IMR-90 (cell line): Measurements from ENCODE around the gene STAT4. TPM values are rescaled to one million over a fixed set of nuclear protein-coding genes. Genes with fewer than 3 reads are reported as not detected.

ENCODE experiments used
- ATAC-seq: fragments of 200-7000 bp; cut with Tn5 transposase; 2 replicates; pipeline ENCODE4 v1.9.1; 2020; ENCODE audit warnings: low read depth, mild to moderate bottlenecking, moderate library complexity
- BruUV-seq: library from RNA; stranded (reverse); fragments of 400-500 nt; replicated peaks from 2 replicates; lab custom pipeline; 2021; lab: Mats Ljungman, UMichigan
- CTCF ChIA-PET: fragments of 300-600 bp; formaldehyde crosslinking; extraction: SDS; loops from one replicate; lab custom pipeline; 2021; ENCODE audit warnings: antibody characterized with exemption; lab: Yijun Ruan, JAX
- POLR2A ChIA-PET: fragments of 300-600 bp; sonication (Branson Sonifier 250); formaldehyde crosslinking; loops from one replicate; lab custom pipeline; 2022; ENCODE audit warnings: antibody characterized with exemption; ENCODE audit not compliant: unreplicated experiment; lab: Charles Lee
- DNase-seq: peaks from one replicate; pipeline ENCODE4 v3.0.0; 2013
- H2AFZ ChIP-seq: replicated peaks from 2 replicates; pipeline ENCODE3; 2013; ENCODE audit warnings: low read length, mild to moderate bottlenecking; ENCODE audit not compliant: poor library complexity
- H2AK5ac ChIP-seq: 2 replicates; pipeline ENCODE4 v1.6.1; 2013; ENCODE audit warnings: low read depth, low read length, inconsistent platforms
- H2AK9ac ChIP-seq: replicated peaks from 2 replicates; pipeline ENCODE3; 2013; ENCODE audit warnings: mild to moderate bottlenecking, low read depth, low read length, moderate library complexity; ENCODE audit not compliant: poor library complexity
- H2BK120ac ChIP-seq: 2 replicates; pipeline ENCODE4 v1.6.1; 2013; ENCODE audit warnings: low read depth, low read length, inconsistent platforms
- H2BK15ac ChIP-seq: 3 replicates; pipeline ENCODE4 v1.6.1; 2013; ENCODE audit warnings: low read depth, low read length, inconsistent platforms
- H2BK20ac ChIP-seq: 2 replicates; pipeline ENCODE4 v1.6.1; 2013; ENCODE audit warnings: low read depth, mild to moderate bottlenecking, inconsistent platforms, low read length, moderate library complexity
- H2BK5ac ChIP-seq: 2 replicates; pipeline ENCODE4 v1.6.1; 2013; ENCODE audit warnings: mild to moderate bottlenecking, low read depth, low read length, inconsistent platforms; ENCODE audit not compliant: poor library complexity, severe bottlenecking
- H3K14ac ChIP-seq: replicated peaks from 2 replicates; pipeline ENCODE4 v1.6.1; 2013; ENCODE audit warnings: low read depth, low read length, inconsistent platforms
- H3K18ac ChIP-seq: 2 replicates; pipeline ENCODE4 v1.6.1; 2013; ENCODE audit warnings: low read depth, low read length, control low read depth
- H3K23ac ChIP-seq: 2 replicates; pipeline ENCODE4 v1.6.1; 2013; ENCODE audit warnings: low read depth, low read length, inconsistent platforms
- H3K27ac ChIP-seq: 2 replicates; pipeline ENCODE4 v1.5.1; 2013; ENCODE audit warnings: mild to moderate bottlenecking, control low read depth, low read length; ENCODE audit not compliant: insufficient read depth
- H3K27me3 ChIP-seq: 2 replicates; pipeline ENCODE4 v1.6.1; 2013; ENCODE audit warnings: low read length; ENCODE audit not compliant: control insufficient read depth, insufficient read depth
- H3K36me3 ChIP-seq: 2 replicates; pipeline ENCODE4 v1.6.1; 2013; ENCODE audit warnings: low read length, mixed read lengths; ENCODE audit not compliant: control insufficient read depth, insufficient read depth
- H3K4ac ChIP-seq: 2 replicates; pipeline ENCODE4 v1.6.1; 2013; ENCODE audit warnings: low read depth, low read length, inconsistent platforms
- H3K4me1 ChIP-seq: 2 replicates; pipeline ENCODE4 v1.6.1; 2013; ENCODE audit warnings: low read length, mixed read lengths; ENCODE audit not compliant: control insufficient read depth, insufficient read depth
- H3K4me2 ChIP-seq: 2 replicates; pipeline ENCODE4 v1.6.1; 2013; ENCODE audit warnings: low read depth, mild to moderate bottlenecking, control low read depth, low read length, moderate library complexity
- H3K4me3 ChIP-seq: 2 replicates; pipeline ENCODE4 v1.5.1; 2013; ENCODE audit warnings: low read depth, mild to moderate bottlenecking, control low read depth, low read length, moderate library complexity; ENCODE audit not compliant: insufficient read depth
- H3K56ac ChIP-seq: 2 replicates; pipeline ENCODE4 v1.6.1; 2013; ENCODE audit warnings: low read length, inconsistent platforms; ENCODE audit not compliant: insufficient read depth; ENCODE audit errors: extremely low read depth
- H3K79me1 ChIP-seq, 2 experiments: 2 replicates each; pipeline ENCODE4 v1.6.1; 2013; ENCODE audit warnings: low read length in 2 of 2, inconsistent platforms in 1 of 2, low read depth in 1 of 2
- H3K9ac ChIP-seq: 2 replicates; pipeline ENCODE4 v1.6.1; 2013; ENCODE audit warnings: low read depth, low read length, control low read depth
- H3K9me1 ChIP-seq: 2 replicates; pipeline ENCODE4 v1.6.1; 2013; ENCODE audit warnings: low read length, inconsistent platforms; ENCODE audit not compliant: insufficient read depth
- H3K9me3 ChIP-seq: 2 replicates; pipeline ENCODE4 v1.6.1; 2013; ENCODE audit warnings: low read length; ENCODE audit not compliant: control insufficient read depth, insufficient read depth
- H4K20me1 ChIP-seq: 2 replicates; pipeline ENCODE4 v1.6.1; 2013; ENCODE audit warnings: low read length, inconsistent platforms; ENCODE audit not compliant: insufficient read depth
- H4K5ac ChIP-seq: 2 replicates; pipeline ENCODE4 v1.6.1; 2013; ENCODE audit warnings: mild to moderate bottlenecking, low read depth, low read length, control low read depth
- H4K8ac ChIP-seq, 2 experiments: 2 replicates each; pipeline ENCODE4 v1.6.1; 2013; ENCODE audit warnings: low read depth in 2 of 2, low read length in 2 of 2, control low read depth in 1 of 2, inconsistent platforms in 1 of 2
- H4K91ac ChIP-seq: 2 replicates; pipeline ENCODE4 v1.6.1; 2013; ENCODE audit warnings: low read depth, low read length, inconsistent platforms; ENCODE audit not compliant: insufficient read depth
- BHLHE40 ChIP-seq: fragments of 150-350 bp; IDR thresholded peaks from 2 replicates; pipeline ENCODE4 v1.6.1; 2016; ENCODE audit warnings: mild to moderate bottlenecking, low read depth, low read length
- CEBPB ChIP-seq: IDR thresholded peaks from 2 replicates; pipeline ENCODE4 v1.6.1; 2012; ENCODE audit warnings: low read depth, low read length, improper control_type of control experiment
- CHD1 ChIP-seq: IDR thresholded peaks from 2 replicates; pipeline ENCODE4 v1.6.1; 2012; ENCODE audit warnings: low read depth, low read length, improper control_type of control experiment
- CTCF ChIP-seq: conservative IDR thresholded peaks from 2 replicates; pipeline ENCODE4 v1.5.1; 2012; ENCODE audit warnings: mild to moderate bottlenecking, low read depth, low read length, improper control_type of control experiment
- ELK1 ChIP-seq: fragments of 150-350 bp; IDR thresholded peaks from 2 replicates; pipeline ENCODE4 v1.6.1; 2016; ENCODE audit warnings: low read depth, mild to moderate bottlenecking, low read length, moderate library complexity, borderline replicate concordance
- MXI1 ChIP-seq: IDR thresholded peaks from 2 replicates; pipeline ENCODE4 v1.6.1; 2012; ENCODE audit warnings: low read depth, mild to moderate bottlenecking, low read length, moderate library complexity, borderline replicate concordance
- NFE2L2 ChIP-seq: fragments of 150-350 bp; IDR thresholded peaks from 2 replicates; pipeline ENCODE4 v1.6.1; 2016; ENCODE audit warnings: low read depth, mild to moderate bottlenecking, low read length
- RCOR1 ChIP-seq: IDR thresholded peaks from 2 replicates; pipeline ENCODE4 v1.6.1; 2012; ENCODE audit warnings: mild to moderate bottlenecking, low read length, improper control_type of control experiment; ENCODE audit not compliant: insufficient replicate concordance
- RFX5 ChIP-seq: IDR thresholded peaks from 2 replicates; pipeline ENCODE4 v1.8.0; 2012; ENCODE audit warnings: low read depth, mild to moderate bottlenecking, low read length, moderate library complexity
- SMC3 ChIP-seq: fragments of 150-350 bp; IDR thresholded peaks from 2 replicates; pipeline ENCODE4 v1.6.1; 2016; ENCODE audit warnings: low read depth, mild to moderate bottlenecking, antibody characterized with exemption, low read length, moderate library complexity
- WGBS, 2 experiments: methylation state at CpG; one replicate each; pipeline versions ENCODE4 v1.1.5 to v1.1.7; 2013; ENCODE audit warnings: missing lambda C conversion rate in 2 of 2; ENCODE audit not compliant: insufficient read length in 1 of 2; ENCODE audit errors: extremely low coverage in 2 of 2; 5-methylcytosine and 5-hydroxymethylcytosine counted together
- dilution Hi-C: fragments of 300-500 bp; cut with HindIII; formaldehyde crosslinking; loops from one replicate; pipeline ENCODE4 v1.14.3; 2018; ENCODE audit warnings: low sequenced_read_pairs; ENCODE audit not compliant: unreplicated experiment
- in situ Hi-C: fragments of 300-500 bp; cut with MboI; formaldehyde crosslinking; loops from 3 replicates; pipeline ENCODE4 v1.14.3; 2019; ENCODE audit warnings: low sequenced_read_pairs, inconsistent platforms, mixed read lengths
- intact Hi-C: fragments of 100-400 bp; cut with micrococcal nuclease; formaldehyde crosslinking; loops from 2 replicates; pipeline ENCODE4 v1.10.0; 2022
- polyA plus RNA-seq, 3 experiments: library from polyadenylated mRNA; depleted of rRNA; stranded (reverse); fragments of >200 nt; gene quantifications; 2 replicates each; pipeline ENCODE4 v1.2.3, GENCODE V29; 2012; ENCODE audit warnings: low replicate concordance in 1 of 3
- total RNA-seq: library from RNA; depleted of rRNA; stranded (reverse); fragments of >200 nt; gene quantifications from 2 replicates; pipeline ENCODE4 v1.2.3, GENCODE V29; 2012

STAT4 gene
- total and polyA plus RNA-seq, 2 of the 4 experiments (the other 2 are of a cell fraction) = 0.36 to 0.48 TPM

GRCh38 chr2:191187105-191187829, 36.5 kb upstream of the STAT4 start:
- Histone ChIP-seq H3K9ac (no peak overlapping the region), H3K18ac (peak overlapping the region; percentile 72; the same call in 1 of the 2 replicates), H3K23ac (no peak overlapping the region), H4K20me1 (no peaks in the 10 kb centered on the region), H2AK5ac (no peak overlapping the region), H4K91ac (no peak overlapping the region), H3K27ac (no peak overlapping the region), H3K4ac (no peak overlapping the region), H2BK20ac (no peak overlapping the region), H3K27me3 (no peaks in the 10 kb centered on the region), H3K9me3 (no peaks in the 10 kb centered on the region), H2BK120ac (no peak overlapping the region), H3K9me1 (no peaks in the 10 kb centered on the region), H3K4me1 (no peaks in the 10 kb centered on the region; the same call in 1 of the 2 replicates), H4K5ac (no peak overlapping the region; the same call in 1 of the 2 replicates), H3K4me2 (peak overlapping the region; percentile 50; the same call in 1 of the 2 replicates), H3K4me3 (no peak overlapping the region), H2AFZ (no peak overlapping the region), H3K36me3 (no peaks in the 10 kb centered on the region), H2BK15ac (no peak overlapping the region), H2AK9ac (no peak overlapping the region), H2BK5ac (no peak overlapping the region), H3K56ac (no peak overlapping the region), H3K14ac (no peak overlapping the region), H3K79me1 (no peaks in the 10 kb centered on the region), H4K8ac (no peak overlapping the region)
- BruUV-seq = no TSS peak
- no peak for DNase-seq
- WGBS, 2 experiments = no CpG with 5 or more reads among the region's 9 CpGs
- ChIA-PET CTCF (interaction anchor here (1.0 kb wide), 1 partner anchor 16 kb away, joined by 3 read pairs; no protein-coding TSS in a partner anchor), POLR2A (no interaction called here)
- no peak for TF ChIP-seq CEBPB
- no peak for TF ChIP-seq SMC3
- TF ChIP-seq RFX5 = no peak
- no peak for TF ChIP-seq ELK1
- no peak for TF ChIP-seq NFE2L2
- TF ChIP-seq RCOR1 = no peak
- TF ChIP-seq BHLHE40 = no peak
- TF ChIP-seq CHD1 = no peak
- TF ChIP-seq MXI1 = no peak
- TF ChIP-seq CTCF = no peak
- intact Hi-C loops = no loop called here
- in situ Hi-C loops = no loop called here
- dilution Hi-C loops = no loop called here
- ATAC-seq = peak; percentile 29; the same call in 1 of the 2 replicates
